AG04449 (cell line): ENCODE data around the gene SPATA31C1.

Experiments used
- CTCF ChIA-PET: fragments of 350-600 bp; formaldehyde crosslinking; extraction: SDS; loops from one replicate; lab custom pipeline; 2021; ENCODE audit warnings: antibody characterized with exemption; lab: Yijun Ruan, JAX
- POLR2A ChIA-PET: fragments of 400-600, 350-600 bp; formaldehyde crosslinking; extraction: SDS; loops from one replicate; lab custom pipeline; 2020; ENCODE audit warnings: antibody characterized with exemption, inconsistent platforms; lab: Yijun Ruan, JAX
- DNase-seq: peaks from one replicate; pipeline ENCODE4 v3.0.0-alpha.2; 2010; ENCODE audit warnings: low read depth, low spot score
- H3K4me3 ChIP-seq: 2 replicates; pipeline ENCODE4 v1.5.1; 2011; ENCODE audit warnings: low read depth, mild to moderate bottlenecking, control low read depth, low read length
- CTCF ChIP-seq: IDR thresholded peaks from one replicate; pipeline ENCODE4 v1.5.1; 2011; ENCODE audit warnings: mild to moderate bottlenecking, moderate library complexity, low read length, control low read depth, inconsistent platforms; ENCODE audit not compliant: insufficient read depth; ENCODE audit errors: missing control alignments

Gene SPATA31C1

GRCh38 chr9:87878989-87879511 is 38.7 kb upstream of the SPATA31C1 start:
- no peak overlapping the region for H3K4me3 ChIP-seq
- CTCF ChIA-PET = interaction anchor here (1.0 to 1.8 kb wide), 2 partner anchors 13 to 194 kb away, joined by 3 to 4 read pairs; no protein-coding TSS in a partner anchor
- DNase-seq = peak; percentile 63
- no peak for TF ChIP-seq CTCF
- POLR2A ChIA-PET = interaction anchor here (0.9 kb wide), 1 partner anchor 16 kb away, joined by 4 read pairs; no protein-coding TSS in a partner anchor

- H3K4me3 ChIP-seq = no peak overlapping the region
- ChIA-PET POLR2A (no interaction called here), CTCF (no interaction called here)
- no peak for TF ChIP-seq CTCF
- DNase-seq = no peak
Observed at GRCh38 chr9:87880116-87880515, 37.6 kb upstream of the SPATA31C1 start.

GRCh38 chr9:87880683-87881082 is 37.1 kb upstream of the SPATA31C1 start:
- POLR2A ChIA-PET = no interaction called here
- no peak for TF ChIP-seq CTCF
- no peak for DNase-seq
- CTCF ChIA-PET = no interaction called here
- no peak overlapping the region for H3K4me3 ChIP-seq

GRCh38 chr9:87882627-87883026 is 35.1 kb upstream of the SPATA31C1 start, which contains the start of gene SPATA31E1:
Gene SPATA31E1 (plus strand): TSS chr9:87882877. CDS start chr9:87882892, 15 bp downstream.
- no peak for DNase-seq
- CTCF ChIA-PET = interaction anchor here (1.2 kb wide), 1 partner anchor 15 kb away, joined by 3 read pairs; no protein-coding TSS in a partner anchor
- H3K4me3 ChIP-seq = no peak within 1 kb of the TSS
- no peak for TF ChIP-seq CTCF
- POLR2A ChIA-PET = no interaction called here

- DNase-seq = no peak
- CTCF ChIA-PET = interaction anchor here (0.8 to 2.1 kb wide), 4 partner anchors 16 to 202 kb away, joined by 3 to 7 read pairs (median 5); no protein-coding TSS in a partner anchor
- no peak overlapping the region for H3K4me3 ChIP-seq
- TF ChIP-seq CTCF = no peak
- POLR2A ChIA-PET = no interaction called here
Observed at GRCh38 chr9:87883274-87883673, 34.5 kb upstream of the SPATA31C1 start.

- no peak for TF ChIP-seq CTCF
- ChIA-PET CTCF (interaction anchor here (0.8 to 2.1 kb wide), 6 partner anchors 17 to 206 kb away, joined by 3 to 7 read pairs (median 4); no protein-coding TSS in a partner anchor), POLR2A (no interaction called here)
- DNase-seq = no peak
- no peak overlapping the region for H3K4me3 ChIP-seq
Observed at GRCh38 chr9:87883990-87884389, 33.8 kb upstream of the SPATA31C1 start.
